ENCODE measurements around the gene ATP9A.

DNA sequence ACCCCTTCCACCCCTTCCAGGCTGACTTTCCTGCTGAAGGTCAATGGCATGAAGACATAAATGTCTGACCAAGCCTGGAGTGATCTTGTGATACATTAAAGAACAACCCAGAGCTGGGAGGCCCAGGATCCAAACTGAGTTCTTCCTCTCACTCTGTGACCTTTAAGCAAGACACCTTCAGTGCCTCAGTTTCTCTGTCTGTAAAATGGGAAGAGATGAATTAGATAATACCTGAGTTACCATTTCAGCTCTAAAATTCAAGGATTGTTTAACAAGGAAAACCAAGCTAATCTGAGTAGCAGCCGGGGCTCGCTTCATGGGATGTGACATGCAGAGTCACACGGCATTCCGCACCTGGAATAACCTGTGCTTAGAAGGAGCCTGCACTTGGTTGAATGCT is 218.7 kb downstream of the ATP9A start:
- TF ChIP-seq POLR2A (IDR thresholded peaks at IDR 0.05) (no peak), EP300 (IDR thresholded peaks at IDR 0.05) (no peak)
- TF ChIP-seq, protein P1, sequence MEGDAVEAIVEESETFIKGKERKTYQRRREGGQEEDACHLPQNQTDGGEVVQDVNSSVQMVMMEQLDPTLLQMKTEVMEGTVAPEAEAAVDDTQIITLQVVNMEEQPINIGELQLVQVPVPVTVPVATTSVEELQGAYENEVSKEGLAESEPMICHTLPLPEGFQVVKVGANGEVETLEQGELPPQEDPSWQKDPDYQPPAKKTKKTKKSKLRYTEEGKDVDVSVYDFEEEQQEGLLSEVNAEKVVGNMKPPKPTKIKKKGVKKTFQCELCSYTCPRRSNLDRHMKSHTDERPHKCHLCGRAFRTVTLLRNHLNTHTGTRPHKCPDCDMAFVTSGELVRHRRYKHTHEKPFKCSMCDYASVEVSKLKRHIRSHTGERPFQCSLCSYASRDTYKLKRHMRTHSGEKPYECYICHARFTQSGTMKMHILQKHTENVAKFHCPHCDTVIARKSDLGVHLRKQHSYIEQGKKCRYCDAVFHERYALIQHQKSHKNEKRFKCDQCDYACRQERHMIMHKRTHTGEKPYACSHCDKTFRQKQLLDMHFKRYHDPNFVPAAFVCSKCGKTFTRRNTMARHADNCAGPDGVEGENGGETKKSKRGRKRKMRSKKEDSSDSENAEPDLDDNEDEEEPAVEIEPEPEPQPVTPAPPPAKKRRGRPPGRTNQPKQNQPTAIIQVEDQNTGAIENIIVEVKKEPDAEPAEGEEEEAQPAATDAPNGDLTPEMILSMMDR (IDR thresholded peaks at IDR 0.05) = no peak

All from tibial nerve (tissue), 4 donors.